Measurements from ENCODE around the gene C1orf167. TPM values are rescaled to one million over a fixed set of nuclear protein-coding genes. Genes with fewer than 3 reads are reported as not detected.

Gene C1orf167
- total RNA-seq, 1 experiment from 2014 or later, result not detected

DNA sequence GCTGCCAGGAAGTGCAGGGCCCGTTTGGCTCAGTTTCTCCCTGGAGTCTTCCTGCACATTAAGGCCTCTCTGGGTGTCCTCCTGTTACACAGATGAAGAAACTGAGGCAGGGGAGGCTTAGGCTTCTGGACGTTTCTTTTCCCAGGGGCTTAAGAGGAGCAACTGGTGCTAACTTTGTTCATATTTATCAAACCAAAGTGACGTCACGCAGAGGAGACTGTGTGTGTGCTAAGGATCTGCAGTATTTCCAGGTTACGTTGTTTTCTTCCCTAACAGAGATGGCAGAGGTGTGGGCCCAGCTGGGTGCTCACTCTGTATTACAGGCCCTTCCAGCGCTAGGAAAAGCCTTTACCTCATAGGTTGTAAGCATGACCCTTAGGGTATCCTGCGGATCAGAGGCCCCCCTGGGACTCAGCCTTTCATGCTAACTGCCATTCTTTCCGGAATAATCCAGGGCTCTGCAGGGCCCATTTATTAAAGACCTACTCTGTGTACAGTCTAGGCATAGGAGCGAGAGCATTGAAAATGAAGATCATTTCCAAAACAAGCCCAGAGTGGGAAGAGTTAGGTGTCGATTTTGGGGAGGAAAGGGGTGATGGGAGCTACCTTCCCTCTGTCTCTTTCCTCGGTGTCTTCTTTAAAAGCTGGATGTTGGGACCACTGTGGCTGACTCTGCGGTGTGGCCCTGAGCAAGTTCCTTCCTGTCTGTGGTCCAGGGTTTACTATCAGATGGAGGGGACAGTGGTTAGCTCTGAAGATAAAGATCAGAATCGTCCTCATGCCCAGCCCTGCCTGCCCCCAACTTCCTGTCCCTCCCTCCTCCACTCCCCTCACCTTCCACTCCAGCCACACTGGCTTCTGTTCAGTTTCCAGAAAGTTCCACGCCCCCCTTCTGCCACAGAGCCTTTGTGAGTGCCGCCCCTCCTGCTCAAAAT, 21.5 kb upstream of the C1orf167 start:
- TF ChIP-seq, protein P1, sequence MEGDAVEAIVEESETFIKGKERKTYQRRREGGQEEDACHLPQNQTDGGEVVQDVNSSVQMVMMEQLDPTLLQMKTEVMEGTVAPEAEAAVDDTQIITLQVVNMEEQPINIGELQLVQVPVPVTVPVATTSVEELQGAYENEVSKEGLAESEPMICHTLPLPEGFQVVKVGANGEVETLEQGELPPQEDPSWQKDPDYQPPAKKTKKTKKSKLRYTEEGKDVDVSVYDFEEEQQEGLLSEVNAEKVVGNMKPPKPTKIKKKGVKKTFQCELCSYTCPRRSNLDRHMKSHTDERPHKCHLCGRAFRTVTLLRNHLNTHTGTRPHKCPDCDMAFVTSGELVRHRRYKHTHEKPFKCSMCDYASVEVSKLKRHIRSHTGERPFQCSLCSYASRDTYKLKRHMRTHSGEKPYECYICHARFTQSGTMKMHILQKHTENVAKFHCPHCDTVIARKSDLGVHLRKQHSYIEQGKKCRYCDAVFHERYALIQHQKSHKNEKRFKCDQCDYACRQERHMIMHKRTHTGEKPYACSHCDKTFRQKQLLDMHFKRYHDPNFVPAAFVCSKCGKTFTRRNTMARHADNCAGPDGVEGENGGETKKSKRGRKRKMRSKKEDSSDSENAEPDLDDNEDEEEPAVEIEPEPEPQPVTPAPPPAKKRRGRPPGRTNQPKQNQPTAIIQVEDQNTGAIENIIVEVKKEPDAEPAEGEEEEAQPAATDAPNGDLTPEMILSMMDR (IDR thresholded peaks at IDR 0.05; ENCODE audit: unreplicated experiment), result no peak
- no peak overlapping the region for H3K27ac Mint-ChIP-seq (ENCODE audit: low read depth, unreplicated experiment)
- no peaks in the 10 kb centered on the region for H3K27me3 Mint-ChIP-seq (ENCODE audit: insufficient read depth, unreplicated experiment)
- CTCF ChIA-PET, result interaction anchor here (0.7 kb wide), 1 partner anchor 9 kb away, joined by 3 read pairs; no protein-coding TSS in a partner anchor
- POLR2A ChIA-PET, result interaction anchor here (0.6 kb wide), 1 partner anchor 46 kb away, joined by 3 read pairs; no protein-coding TSS in a partner anchor
- H3K4me1 Mint-ChIP-seq (ENCODE audit: insufficient read depth, unreplicated experiment), result peaks cover 10% of the 10 kb centered on the region
- intact Hi-C loops (cut with micrococcal nuclease), result no loop called here
- peaks cover 29% of the 10 kb centered on the region for H3K36me3 Mint-ChIP-seq (ENCODE audit: insufficient read depth, unreplicated experiment)
- no peak for DNase-seq (ENCODE audit: unreplicated experiment)
- BruUV-seq (replicated peaks), result no TSS peak
- no peak overlapping the region for H3K4me3 Mint-ChIP-seq (ENCODE audit: unreplicated experiment)
- no peaks in the 10 kb centered on the region for H3K9me3 Mint-ChIP-seq (ENCODE audit: unreplicated experiment)

DNA sequence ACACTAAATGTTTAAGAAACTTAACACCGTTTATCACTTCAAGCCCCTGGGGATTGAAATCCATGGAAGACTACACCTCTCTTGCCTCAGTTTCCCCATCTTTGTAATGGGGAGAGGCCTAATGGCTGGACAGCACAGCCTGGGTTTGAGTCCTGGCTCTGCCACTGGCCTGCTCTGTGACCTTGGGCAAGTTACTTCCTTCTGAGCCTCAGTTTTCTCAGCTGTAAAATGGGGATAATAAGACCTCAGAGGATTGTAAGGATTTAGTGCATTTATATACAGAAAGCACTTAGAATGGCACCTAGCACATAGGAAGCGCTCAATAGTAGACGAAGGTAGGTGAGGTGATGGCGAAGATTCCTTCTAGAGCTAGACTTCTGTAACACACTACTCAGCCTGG, 20.5 kb upstream of the C1orf167 start:
- no TSS peak for BruUV-seq (replicated peaks)
- TF ChIP-seq, protein P1 (IDR thresholded peaks at IDR 0.05; ENCODE audit: unreplicated experiment), result no peak
- peaks cover 17% of the 10 kb centered on the region for H3K4me1 Mint-ChIP-seq (ENCODE audit: insufficient read depth, unreplicated experiment)
- DNase-seq (ENCODE audit: unreplicated experiment), result no peak
- no peaks in the 10 kb centered on the region for H3K27me3 Mint-ChIP-seq (ENCODE audit: insufficient read depth, unreplicated experiment)
- H3K4me3 Mint-ChIP-seq (ENCODE audit: unreplicated experiment), result no peak overlapping the region
- H3K9me3 Mint-ChIP-seq (ENCODE audit: unreplicated experiment), result no peaks in the 10 kb centered on the region
- intact Hi-C loops (cut with micrococcal nuclease), result no loop called here
- H3K36me3 Mint-ChIP-seq (ENCODE audit: insufficient read depth, unreplicated experiment), result peaks cover 38% of the 10 kb centered on the region
- CTCF ChIA-PET, result interaction anchor here (0.5 kb wide), 1 partner anchor 1674 kb away, joined by 4 read pairs; no protein-coding TSS in a partner anchor
- POLR2A ChIA-PET, result interaction anchor here (0.7 kb wide), 1 partner anchor 11 kb away, joined by 3 read pairs; no protein-coding TSS in a partner anchor
- H3K27ac Mint-ChIP-seq (ENCODE audit: low read depth, unreplicated experiment), result no peak overlapping the region

DNA sequence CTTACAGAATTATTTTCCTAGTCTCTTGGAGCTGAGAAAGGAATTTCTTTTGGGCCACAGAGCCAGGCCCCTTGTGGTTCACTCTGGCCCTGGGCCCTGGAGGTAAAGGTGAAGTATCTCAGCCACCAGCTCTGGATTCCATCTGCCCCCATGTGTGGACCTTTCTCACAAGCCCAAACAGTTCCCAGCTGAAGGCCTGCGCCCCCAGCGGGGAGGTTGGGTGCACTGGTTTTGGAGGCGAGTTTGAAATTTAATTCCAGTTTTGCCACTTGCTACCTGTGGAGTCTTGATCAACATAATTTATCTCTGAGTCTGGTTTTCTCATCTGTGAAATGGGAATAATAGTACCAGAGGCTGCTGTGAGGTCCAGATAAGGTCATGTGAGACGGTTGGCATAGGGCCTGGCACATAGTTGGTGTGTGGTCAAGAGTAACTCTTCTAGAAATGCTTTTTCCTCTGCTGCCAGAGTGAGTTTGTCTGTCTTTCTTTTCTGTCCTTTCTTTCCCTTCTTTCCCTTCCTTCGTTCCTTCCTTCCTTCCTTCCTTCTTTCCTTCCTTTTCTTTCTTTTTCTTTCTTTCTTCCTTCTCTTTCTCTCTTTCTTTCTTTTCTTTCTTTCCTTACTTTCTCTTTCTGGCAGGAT, 20.0 kb upstream of the C1orf167 start:
- H3K27ac Mint-ChIP-seq (ENCODE audit: low read depth, unreplicated experiment), result no peak overlapping the region

More for the DNA sequence above, 20.0 kb upstream of the C1orf167 start:
- CTCF ChIA-PET, result interaction anchor here (0.6 kb wide), 1 partner anchor 715 kb away, joined by 3 read pairs; no protein-coding TSS in a partner anchor
- BruUV-seq (replicated peaks), result no TSS peak
- Mint-ChIP-seq H3K4me3 (ENCODE audit: unreplicated experiment) (no peak overlapping the region), H3K36me3 (ENCODE audit: insufficient read depth, unreplicated experiment) (peaks cover 43% of the 10 kb centered on the region), H3K9me3 (ENCODE audit: unreplicated experiment) (no peaks in the 10 kb centered on the region), H3K4me1 (ENCODE audit: insufficient read depth, unreplicated experiment) (peaks cover 18% of the 10 kb centered on the region), H3K27me3 (ENCODE audit: insufficient read depth, unreplicated experiment) (no peaks in the 10 kb centered on the region)
- no peak for DNase-seq (ENCODE audit: unreplicated experiment)
- TF ChIP-seq, protein P1 (IDR thresholded peaks at IDR 0.05; ENCODE audit: unreplicated experiment), result no peak
- intact Hi-C loops (cut with micrococcal nuclease), result no loop called here
- POLR2A ChIA-PET, result interaction anchor here (0.7 kb wide), 1 partner anchor 11 kb away, joined by 3 read pairs; no protein-coding TSS in a partner anchor

Measured in MCF 10A (cell line).